Cerebellar nuclear complex (tissue), 1 donor: ENCODE measurements around the gene TK2.
"Not testable (repeated sequence)": the region's sequence is repeated elsewhere in the genome, so short reads cannot be mapped to it uniquely, and the experiment has no call there.

Experiments used
- DNase-seq, 2 experiments: peaks; one replicate each; lab custom pipeline; 2025; lab: John Stamatoyannopoulos, UW

The TK2 gene

GRCh38 chr16:66549284-66550131, at the start of gene TK2:
Gene TK2 (minus strand): TSS chr16:66550122. CDS start chr16:66550061, 61 bp downstream.
- DNase-seq = peak in 1 of 2 experiments; percentile 47

GRCh38 chr16:66598111-66598510, 48.2 kb upstream of the TK2 start:
- DNase-seq = no peak

- no peak for DNase-seq
Observed at GRCh38 chr16:66596986-66597848, 47.3 kb upstream of the TK2 start.

GRCh38 chr16:66596559-66596958, 46.6 kb upstream of the TK2 start:
- DNase-seq = not testable (repeated sequence)

GRCh38 chr16:66594739-66595138, 44.8 kb upstream of the TK2 start:
- no peak for DNase-seq

GRCh38 chr16:66592814-66593213, 42.9 kb upstream of the TK2 start:
- no peak for DNase-seq

- DNase-seq = no peak
Observed at GRCh38 chr16:66592241-66592640, 42.3 kb upstream of the TK2 start.

- DNase-seq = no peak
Observed at GRCh38 chr16:66591018-66591417, 41.1 kb upstream of the TK2 start.

GRCh38 chr16:66590322-66590721, 40.4 kb upstream of the TK2 start:
- DNase-seq = no peak

GRCh38 chr16:66588981-66589713, 39.2 kb upstream of the TK2 start:
- DNase-seq = no peak

GRCh38 chr16:66587881-66588600, 38.1 kb upstream of the TK2 start:
- no peak for DNase-seq

GRCh38 chr16:66585481-66586239, 35.7 kb upstream of the TK2 start:
- no peak for DNase-seq

GRCh38 chr16:66581246-66581952, 31.5 kb upstream of the TK2 start:
- DNase-seq = no peak

- no peak for DNase-seq
Observed at GRCh38 chr16:66580605-66581209, 30.8 kb upstream of the TK2 start.

- no peak for DNase-seq
Observed at GRCh38 chr16:66578651-66579531, 29.0 kb upstream of the TK2 start, which contains the start of gene CMTM2. Gene CMTM2 (plus strand): TSS chr16:66579463. CDS start chr16:66579608, 145 bp downstream.

GRCh38 chr16:66576296-66576695, 26.4 kb upstream of the TK2 start:
- DNase-seq = no peak

- DNase-seq = no peak
Observed at GRCh38 chr16:66575060-66575459, 25.1 kb upstream of the TK2 start.

GRCh38 chr16:66574531-66574930, 24.6 kb upstream of the TK2 start:
- DNase-seq = no peak

GRCh38 chr16:66574081-66574480, 24.2 kb upstream of the TK2 start:
- no peak for DNase-seq
